Liver (tissue), 9 donors: Measurements from ENCODE around the gene FGF14. TPM values are rescaled to one million over a fixed set of nuclear protein-coding genes. Genes with fewer than 3 reads are reported as not detected.

Experiments used
- DNase-seq: peaks from one replicate; pipeline ENCODE4 v3.0.0-alpha.2; 2017; ENCODE audit warnings: low spot score
- H3K27ac ChIP-seq, 2 donors: one replicate each; pipeline ENCODE4 v1.7.0; 2013; ENCODE audit warnings: inconsistent platforms in 2 of 2, low read length in 2 of 2, control low read depth in 1 of 2, low read depth in 1 of 2, mild to moderate bottlenecking in 1 of 2
- H3K27me3 ChIP-seq, 4 donors: one replicate each; pipeline versions ENCODE4 v1.6.1 to v1.7.0; 2013; ENCODE audit warnings: low read length in 3 of 4, inconsistent platforms in 1 of 4, mild to moderate bottlenecking in 1 of 4, moderate library complexity in 1 of 4; ENCODE audit not compliant: control insufficient read depth in 4 of 4, insufficient read depth in 4 of 4
- H3K36me3 ChIP-seq, 4 donors: one replicate each; pipeline versions ENCODE4 v1.6.1 to v1.7.0; 2013; ENCODE audit warnings: low read length in 3 of 4, mild to moderate bottlenecking in 3 of 4, low read depth in 1 of 4, moderate library complexity in 1 of 4; ENCODE audit not compliant: control insufficient read depth in 4 of 4, insufficient read depth in 3 of 4
- H3K4me1 ChIP-seq, 4 donors: one replicate each; pipeline versions ENCODE4 v1.6.1 to v1.7.0; 2013; ENCODE audit warnings: low read length in 3 of 4, mild to moderate bottlenecking in 3 of 4, moderate library complexity in 1 of 4; ENCODE audit not compliant: control insufficient read depth in 4 of 4, insufficient read depth in 4 of 4
- H3K4me3 ChIP-seq, 3 donors: one replicate each; pipeline versions ENCODE4 v1.6.1 to v1.7.0; 2013; ENCODE audit warnings: low read length in 3 of 3, control low read depth in 1 of 3, low read depth in 1 of 3, mild to moderate bottlenecking in 1 of 3
- H3K9ac ChIP-seq, 2 donors: one replicate each; pipeline ENCODE4 v1.7.0; 2013; ENCODE audit warnings: low read length in 2 of 2, mild to moderate bottlenecking in 2 of 2, moderate library complexity in 2 of 2, control low read depth in 1 of 2, low read depth in 1 of 2
- H3K9me3 ChIP-seq, 4 donors: one replicate each; pipeline versions ENCODE4 v1.6.1 to v1.7.0; 2013; ENCODE audit warnings: low read length in 3 of 4; ENCODE audit not compliant: control insufficient read depth in 4 of 4
- ATF3 ChIP-seq: IDR thresholded peaks from 2 replicates; pipeline ENCODE4 v1.6.1; 2016; ENCODE audit warnings: antibody characterized with exemption
- CTCF ChIP-seq: fragments of 150-350 bp; IDR thresholded peaks from 2 replicates; pipeline ENCODE4 v1.5.1; 2017; ENCODE audit warnings: improper control_type of control experiment, low read depth, low read length; ENCODE audit not compliant: missing input control
- EGR1 ChIP-seq, 2 donors: IDR thresholded peaks; 2 replicates each; pipeline ENCODE4 v1.6.1; 2016 to 2018; ENCODE audit warnings: antibody characterized with exemption in 2 of 2, low read depth in 2 of 2
- FOXA1 ChIP-seq: IDR thresholded peaks from 2 replicates; pipeline ENCODE4 v1.6.1; 2016; ENCODE audit warnings: antibody characterized with exemption
- FOXA2 ChIP-seq: IDR thresholded peaks from 2 replicates; pipeline ENCODE4 v1.6.1; 2016; ENCODE audit warnings: antibody characterized with exemption
- GABPA ChIP-seq, 2 donors: IDR thresholded peaks in 1 of 2; conservative IDR thresholded peaks in 1 of 2; 2 replicates each; pipeline ENCODE4 v1.6.1; 2016; ENCODE audit warnings: antibody characterized with exemption in 2 of 2, mild to moderate bottlenecking in 1 of 2, moderate library complexity in 1 of 2
- HNF4A ChIP-seq, 2 donors: conservative IDR thresholded peaks; 2 replicates each; pipeline ENCODE4 v1.6.1; 2016; ENCODE audit warnings: antibody characterized with exemption in 2 of 2, mild to moderate bottlenecking in 2 of 2
- HNF4G ChIP-seq: IDR thresholded peaks from 2 replicates; pipeline ENCODE4 v1.6.1; 2016; ENCODE audit warnings: antibody characterized with exemption
- JUND ChIP-seq, 2 donors: IDR thresholded peaks; 2 replicates each; pipeline ENCODE4 v1.6.1; 2016; ENCODE audit warnings: antibody characterized with exemption in 2 of 2
- RAD21 ChIP-seq, 2 donors: IDR thresholded peaks; 2 replicates each; pipeline ENCODE4 v1.6.1; 2016; ENCODE audit warnings: antibody characterized with exemption in 2 of 2, mild to moderate bottlenecking in 2 of 2
- REST ChIP-seq: IDR thresholded peaks from 2 replicates; pipeline ENCODE4 v1.6.1; 2016; ENCODE audit warnings: antibody characterized with exemption, mild to moderate bottlenecking
- RXRA ChIP-seq, 2 donors: IDR thresholded peaks; 2 replicates each; pipeline ENCODE4 v1.6.1; 2017 to 2018; ENCODE audit warnings: antibody characterized with exemption in 2 of 2, mild to moderate bottlenecking in 1 of 2
- SP1 ChIP-seq: IDR thresholded peaks from 2 replicates; pipeline ENCODE4 v1.6.1; 2018; ENCODE audit warnings: antibody characterized with exemption, mild to moderate bottlenecking
- TAF1 ChIP-seq: conservative IDR thresholded peaks from 2 replicates; pipeline ENCODE4 v1.6.1; 2016; ENCODE audit warnings: antibody characterized with exemption, mild to moderate bottlenecking
- YY1 ChIP-seq: IDR thresholded peaks from 2 replicates; pipeline ENCODE4 v1.6.1; 2016; ENCODE audit warnings: antibody characterized with exemption, mild to moderate bottlenecking
- ZBTB33 ChIP-seq: IDR thresholded peaks from 2 replicates; pipeline ENCODE4 v1.6.1; 2016; ENCODE audit warnings: antibody characterized with exemption
- WGBS: extraction: QIAGEN DNeasy Blood & Tissue Kit; methylation state at CpG from one replicate; pipeline ENCODE4 v1.1.7; 2013; 5-methylcytosine and 5-hydroxymethylcytosine counted together
- polyA plus RNA-seq, 2 donors: library from polyadenylated mRNA; stranded (reverse) in 1 of 2; unstranded in 1 of 2; fragments of 200-250 nt in 1 of 2; fragments of >200 nt in 1 of 2; fragmentation: Nextera tagmentation in 1 of 2; extraction: Ambion mirVana in 1 of 2; gene quantifications; one replicate each; pipeline versions ENCODE4 v1.2.1 to v1.2.3, GENCODE V29; 2013 to 2015
- total RNA-seq, 2 donors: library from RNA; depleted of rRNA; stranded (reverse); fragments of >200 nt; gene quantifications; one replicate each; pipeline ENCODE4 v1.2.3, GENCODE V29; 2014
- donor health status: healthy.
- donor health status: healthy.
- donor health status: healthy.
- donor health status: healthy.
- donor health status: healthy.

Gene FGF14
- total and polyA plus RNA-seq, 4 donors: 0.05 to 3.3 (median 1.0) TPM

- TF ChIP-seq RXRA (IDR thresholded peaks at IDR 0.05) (no peak), FOXA1 (no peak), REST (no peak)
- Histone ChIP-seq H3K9ac (no peak overlapping the region), H3K4me3 (no peak overlapping the region), H3K4me1 (peaks cover 0 to 13% (median 12%) of the 10 kb centered on the region in 4 donors), H3K36me3 (no peaks in the 10 kb centered on the region), H3K27ac (no peak overlapping the region), H3K9me3 (no peaks in the 10 kb centered on the region), H3K27me3 (no peaks in the 10 kb centered on the region)
- 90% methylated on average over 2 of the region's 2 CpGs for WGBS
- DNase-seq: no peak
Observed at GRCh38 chr13:101939370-101939769, 462.5 kb downstream of the FGF14 start.

GRCh38 chr13:101935828-101936227 is 466.0 kb downstream of the FGF14 start:
- H3K27ac ChIP-seq: no peak overlapping the region
- peaks cover 0 to 2% (median under 1%) of the 10 kb centered on the region in 4 donors for H3K4me1 ChIP-seq
- no peaks in the 10 kb centered on the region for H3K27me3 ChIP-seq
- TF ChIP-seq YY1 (no peak), TAF1 (no peak), ZBTB33 (no peak), FOXA1 (no peak), CTCF (no peak), GABPA (IDR thresholded peaks at IDR 0.05 in 1 of 2, conservative IDR thresholded peaks at IDR 0.05 in 1 of 2) (no peak), HNF4G (no peak), EGR1 (IDR thresholded peaks at IDR 0.05; ENCODE audit: low read depth in 2 of 2) (no peak), RAD21 (IDR thresholded peaks at IDR 0.05) (no peak), SP1 (no peak), RXRA (IDR thresholded peaks at IDR 0.05) (no peak), REST (no peak), ATF3 (no peak), JUND (IDR thresholded peaks at IDR 0.05) (no peak), FOXA2 (no peak), HNF4A (conservative IDR thresholded peaks at IDR 0.05) (no peak)
- no peak for DNase-seq
- no peak overlapping the region for H3K9ac ChIP-seq
- WGBS: 84% methylated on average over 2 of the region's 2 CpGs
- no peaks in the 10 kb centered on the region for H3K9me3 ChIP-seq
- no peak overlapping the region for H3K4me3 ChIP-seq
- no peaks in the 10 kb centered on the region for H3K36me3 ChIP-seq
